A673 (cell line): Measurements from ENCODE around the gene HECW1. TPM values are rescaled to one million over a fixed set of nuclear protein-coding genes. Genes with fewer than 3 reads are reported as not detected.

ENCODE experiments used
- BruUV-seq: library from RNA; stranded (reverse); fragments of 400-500 nt; replicated peaks from 2 replicates; lab custom pipeline; 2021; lab: Mats Ljungman, UMichigan
- CTCF ChIA-PET: fragments of 300-600 bp; sonication (Branson Sonifier 250); formaldehyde crosslinking; loops from one replicate; lab custom pipeline; 2022; ENCODE audit warnings: antibody characterized with exemption; lab: Charles Lee
- POLR2A ChIA-PET: fragments of 300-600 bp; sonication (Branson Sonifier 250); formaldehyde crosslinking; loops from one replicate; lab custom pipeline; 2022; ENCODE audit warnings: antibody characterized with exemption; ENCODE audit not compliant: low non-redundant PET; lab: Charles Lee
- DNase-seq: peaks from one replicate; pipeline ENCODE4 v3.0.0-alpha.2; 2015; ENCODE audit warnings: low spot score
- H3K27ac ChIP-seq: fragments of 200-600 bp; sonication (generic); 2 replicates; pipeline ENCODE4 v1.5.1; 2016; ENCODE audit warnings: mixed run types, low read depth, mild to moderate bottlenecking, mixed read lengths, antibody characterized with exemption, low read length; ENCODE audit not compliant: poor library complexity, severe bottlenecking
- H3K27me3 ChIP-seq: fragments of 200-600 bp; sonication (generic); replicated peaks from 2 replicates; pipeline ENCODE4 v1.6.1; 2017; ENCODE audit warnings: mixed run types, low read depth, mild to moderate bottlenecking, mixed read lengths, antibody characterized with exemption, low read length; ENCODE audit not compliant: insufficient read depth, poor library complexity
- H3K36me3 ChIP-seq: fragments of 200-600 bp; sonication (generic); 2 replicates; pipeline ENCODE4 v1.6.1; 2016; ENCODE audit warnings: mixed run types, mild to moderate bottlenecking, mixed read lengths, antibody characterized with exemption, low read length; ENCODE audit not compliant: insufficient read depth, poor library complexity, severe bottlenecking
- H3K4me1 ChIP-seq: fragments of 200-600 bp; sonication (generic); 2 replicates; pipeline ENCODE4 v1.6.1; 2017; ENCODE audit warnings: mixed run types, mild to moderate bottlenecking, mixed read lengths, antibody characterized with exemption, low read length; ENCODE audit not compliant: insufficient read depth, poor library complexity, severe bottlenecking
- H3K4me3 ChIP-seq: fragments of 200-600 bp; sonication (generic); 2 replicates; pipeline ENCODE4 v1.5.1; 2016; ENCODE audit warnings: low read depth, mixed run types, mild to moderate bottlenecking, mixed read lengths, low read length; ENCODE audit not compliant: poor library complexity, severe bottlenecking
- H3K9me3 ChIP-seq: fragments of 200-600 bp; sonication (generic); 2 replicates; pipeline ENCODE4 v1.6.1; 2016; ENCODE audit warnings: mixed run types, low read depth, mild to moderate bottlenecking, mixed read lengths, antibody characterized with exemption, low read length; ENCODE audit not compliant: poor library complexity, severe bottlenecking
- EZH2 ChIP-seq: fragments of 200-600 bp; sonication (generic); IDR thresholded peaks from 2 replicates; pipeline ENCODE4 v1.6.1; 2017; ENCODE audit warnings: borderline replicate concordance, low read depth, mild to moderate bottlenecking, mixed read lengths, antibody characterized with exemption, low read length; ENCODE audit not compliant: poor library complexity, severe bottlenecking
- intact Hi-C: fragments of 100-400 bp; cut with micrococcal nuclease; formaldehyde crosslinking; loops from one replicate; pipeline ENCODE4 v1.10.0; 2022; ENCODE audit not compliant: unreplicated experiment
- total RNA-seq: library from RNA; stranded (reverse); gene quantifications from 2 replicates; pipeline ENCODE4 v1.2.3, GENCODE V29; 2021
- TF ChIP-seq, protein P1 (sequence below): fragments of 300-800, 200-600 bp; sonication (generic); conservative IDR thresholded peaks from 2 replicates; pipeline ENCODE4 v1.5.1; 2017; ENCODE audit warnings: low read depth, mild to moderate bottlenecking, antibody characterized with exemption, low read length, moderate library complexity, mixed read lengths

HECW1 gene
- total RNA-seq, 1 experiment from 2014 or later: 0.39 TPM

DNA sequence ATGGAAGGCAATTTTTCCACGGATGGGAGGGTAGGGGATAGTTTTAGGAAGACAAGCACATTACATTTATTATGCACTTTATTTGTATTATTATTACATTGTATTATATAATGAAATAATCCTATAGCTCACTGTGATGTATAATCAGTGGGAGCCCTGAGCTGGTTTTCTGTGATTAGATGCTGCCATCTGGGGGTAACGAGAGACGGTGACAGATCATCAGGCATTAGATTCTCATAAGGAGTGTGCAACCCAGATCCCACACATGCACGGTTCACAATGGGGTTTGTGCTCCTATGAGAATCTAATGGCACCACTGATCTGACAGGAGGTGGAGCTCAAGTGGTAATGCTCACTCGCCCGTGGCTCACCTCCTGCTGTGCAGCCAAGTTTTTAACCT is 366.6 kb downstream of the HECW1 start:
- POLR2A ChIA-PET: no interaction called here
- no TSS peak for BruUV-seq
- peak; percentile 37 for DNase-seq

DNA sequence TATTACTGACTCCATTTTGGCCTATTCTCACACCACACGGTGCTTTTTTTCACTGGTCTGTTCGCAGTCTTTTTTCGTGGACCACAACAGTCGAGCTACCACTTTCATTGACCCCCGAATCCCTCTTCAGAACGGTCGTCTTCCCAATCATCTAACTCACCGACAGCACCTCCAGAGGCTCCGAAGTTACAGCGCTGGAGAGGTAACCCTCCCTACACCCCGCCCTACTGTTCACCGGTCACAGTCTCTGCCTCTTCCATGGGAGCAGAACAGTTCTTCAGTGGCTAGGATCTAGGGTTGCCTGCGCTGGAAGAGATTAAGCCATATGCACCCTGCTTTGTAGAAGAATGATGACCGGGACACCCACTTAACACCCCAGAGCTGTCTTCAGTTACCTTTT is 367.1 kb downstream of the HECW1 start:
- CTCF ChIA-PET: interaction anchor here (0.8 to 1.5 kb wide), 2 partner anchors 23 to 547 kb away, joined by 3 to 5 read pairs; partner anchors contain the start of genes MRPL32 and PSMA2
- no peak for DNase-seq
- H3K27me3 ChIP-seq: no peaks in the 10 kb centered on the region
- no peak overlapping the region for H3K4me3 ChIP-seq
- POLR2A ChIA-PET: no interaction called here
- no peak overlapping the region for H3K27ac ChIP-seq
- no peaks in the 10 kb centered on the region for H3K9me3 ChIP-seq
- TF ChIP-seq, protein P1, sequence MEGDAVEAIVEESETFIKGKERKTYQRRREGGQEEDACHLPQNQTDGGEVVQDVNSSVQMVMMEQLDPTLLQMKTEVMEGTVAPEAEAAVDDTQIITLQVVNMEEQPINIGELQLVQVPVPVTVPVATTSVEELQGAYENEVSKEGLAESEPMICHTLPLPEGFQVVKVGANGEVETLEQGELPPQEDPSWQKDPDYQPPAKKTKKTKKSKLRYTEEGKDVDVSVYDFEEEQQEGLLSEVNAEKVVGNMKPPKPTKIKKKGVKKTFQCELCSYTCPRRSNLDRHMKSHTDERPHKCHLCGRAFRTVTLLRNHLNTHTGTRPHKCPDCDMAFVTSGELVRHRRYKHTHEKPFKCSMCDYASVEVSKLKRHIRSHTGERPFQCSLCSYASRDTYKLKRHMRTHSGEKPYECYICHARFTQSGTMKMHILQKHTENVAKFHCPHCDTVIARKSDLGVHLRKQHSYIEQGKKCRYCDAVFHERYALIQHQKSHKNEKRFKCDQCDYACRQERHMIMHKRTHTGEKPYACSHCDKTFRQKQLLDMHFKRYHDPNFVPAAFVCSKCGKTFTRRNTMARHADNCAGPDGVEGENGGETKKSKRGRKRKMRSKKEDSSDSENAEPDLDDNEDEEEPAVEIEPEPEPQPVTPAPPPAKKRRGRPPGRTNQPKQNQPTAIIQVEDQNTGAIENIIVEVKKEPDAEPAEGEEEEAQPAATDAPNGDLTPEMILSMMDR: no peak
- no peak for TF ChIP-seq EZH2
- no peaks in the 10 kb centered on the region for H3K4me1 ChIP-seq
- intact Hi-C loops: no loop called here
- BruUV-seq: no TSS peak
- H3K36me3 ChIP-seq: no peaks in the 10 kb centered on the region

More for the DNA sequence above, 366.6 kb downstream of the HECW1 start:
- no peak overlapping the region for H3K27ac ChIP-seq
- H3K4me3 ChIP-seq: no peak overlapping the region
- TF ChIP-seq, protein P1: peak; percentile 26; the same call in 1 of the 2 replicates
- TF ChIP-seq EZH2: no peak
- no peaks in the 10 kb centered on the region for H3K27me3 ChIP-seq
- H3K9me3 ChIP-seq: no peaks in the 10 kb centered on the region
- H3K36me3 ChIP-seq: no peaks in the 10 kb centered on the region
- no peaks in the 10 kb centered on the region for H3K4me1 ChIP-seq
- intact Hi-C loops: no loop called here
- CTCF ChIA-PET: interaction anchor here (0.8 to 1.5 kb wide), 2 partner anchors 22 to 547 kb away, joined by 3 to 5 read pairs; partner anchors contain the start of genes MRPL32 and PSMA2

DNA sequence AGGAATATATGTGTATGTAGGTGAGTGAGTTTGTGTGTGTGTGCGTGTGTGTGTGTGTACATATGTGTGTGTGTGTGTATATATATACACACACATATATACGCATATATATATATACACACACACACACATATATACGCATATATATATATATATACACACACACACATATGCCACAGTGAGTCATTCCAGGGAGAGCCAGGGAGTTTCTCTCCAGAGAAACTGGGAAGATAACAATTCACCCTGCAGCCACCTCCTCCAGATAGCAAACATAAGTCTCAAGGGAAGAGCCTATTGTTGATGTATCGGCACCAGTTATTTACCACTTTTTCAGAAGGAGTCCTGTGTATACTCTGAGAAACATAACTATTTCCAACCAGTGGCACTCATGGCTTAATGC is 368.1 kb downstream of the HECW1 start:
- H3K4me1 ChIP-seq: no peaks in the 10 kb centered on the region
- ChIA-PET CTCF (no interaction called here), POLR2A (no interaction called here)
- no peak overlapping the region for H3K4me3 ChIP-seq
- no peaks in the 10 kb centered on the region for H3K36me3 ChIP-seq
- no peaks in the 10 kb centered on the region for H3K27me3 ChIP-seq
- no peaks in the 10 kb centered on the region for H3K9me3 ChIP-seq
- BruUV-seq: no TSS peak
- intact Hi-C loops: no loop called here
- no peak overlapping the region for H3K27ac ChIP-seq
- no peak for DNase-seq
- no peak for TF ChIP-seq EZH2
- TF ChIP-seq, protein P1: no peak
